HG03159 (cell line): ENCODE data around the gene ZNF70.

Source experiments
- ATAC-seq: cut with Tn5 transposase; IDR thresholded peaks from one replicate; pipeline ENCODE4 v1.9.1; 2021; ENCODE audit warnings: mild to moderate bottlenecking, moderate library complexity; ENCODE audit not compliant: unreplicated experiment

Gene ZNF70

DNA sequence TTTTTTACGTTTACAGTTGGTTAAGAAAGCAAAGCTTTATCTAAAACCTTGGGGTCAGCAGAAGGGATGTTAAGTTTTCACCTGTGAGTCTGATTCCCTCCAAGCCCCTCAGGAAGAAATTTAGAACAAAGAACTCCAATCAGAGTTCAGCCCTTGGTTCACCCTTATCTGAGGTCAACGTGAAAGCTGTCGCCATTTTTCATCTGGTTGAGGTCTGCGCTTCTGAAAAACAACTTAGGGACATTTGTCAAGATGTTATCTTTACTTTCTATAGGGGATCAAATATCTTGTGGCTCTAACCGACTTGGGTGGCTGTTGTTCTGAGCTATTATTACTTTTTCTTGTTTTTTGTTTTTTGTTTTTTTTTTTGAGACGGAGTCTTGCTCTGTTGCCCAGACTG lies 30.1 kb downstream of the ZNF70 start:
- no peak for ATAC-seq

DNA sequence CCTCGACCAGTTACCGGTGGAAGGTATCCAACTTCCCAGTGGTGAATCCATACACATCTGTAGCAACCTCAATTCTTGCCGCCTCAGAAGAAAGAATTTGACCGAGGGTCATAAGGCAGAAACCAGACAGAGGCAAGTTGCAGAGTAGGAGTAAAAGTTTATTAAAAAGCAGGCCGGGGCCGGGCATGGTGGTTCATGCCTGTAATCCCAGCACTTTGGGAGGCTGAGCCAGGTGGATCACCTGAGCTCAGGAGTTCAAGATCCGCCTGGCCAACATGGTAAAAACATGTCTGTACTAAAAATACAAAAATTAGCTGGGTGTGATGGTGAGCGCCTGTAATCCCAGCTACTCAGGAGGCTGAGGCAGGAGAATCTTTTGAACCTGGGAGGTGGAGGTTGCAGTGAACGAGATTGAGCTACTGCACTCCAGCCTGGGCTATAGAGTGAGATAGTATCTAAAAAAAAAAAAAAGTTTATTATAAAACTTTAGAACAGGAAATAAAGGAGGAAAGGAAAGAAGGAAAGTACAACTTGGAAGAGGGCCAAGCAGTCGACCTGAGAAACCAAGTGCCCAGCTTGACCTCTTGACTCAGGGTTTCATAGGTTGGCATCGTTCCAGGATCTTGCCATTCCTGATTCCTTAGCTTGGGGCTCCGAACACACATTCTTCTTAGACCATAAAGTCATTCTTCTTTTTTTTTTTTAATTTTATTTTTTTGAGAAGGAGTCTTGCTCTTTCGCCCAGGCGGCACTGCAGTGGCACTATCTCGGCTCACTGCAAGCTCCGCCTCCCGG lies 32.3 kb downstream of the ZNF70 start:
- ATAC-seq = no peak

DNA sequence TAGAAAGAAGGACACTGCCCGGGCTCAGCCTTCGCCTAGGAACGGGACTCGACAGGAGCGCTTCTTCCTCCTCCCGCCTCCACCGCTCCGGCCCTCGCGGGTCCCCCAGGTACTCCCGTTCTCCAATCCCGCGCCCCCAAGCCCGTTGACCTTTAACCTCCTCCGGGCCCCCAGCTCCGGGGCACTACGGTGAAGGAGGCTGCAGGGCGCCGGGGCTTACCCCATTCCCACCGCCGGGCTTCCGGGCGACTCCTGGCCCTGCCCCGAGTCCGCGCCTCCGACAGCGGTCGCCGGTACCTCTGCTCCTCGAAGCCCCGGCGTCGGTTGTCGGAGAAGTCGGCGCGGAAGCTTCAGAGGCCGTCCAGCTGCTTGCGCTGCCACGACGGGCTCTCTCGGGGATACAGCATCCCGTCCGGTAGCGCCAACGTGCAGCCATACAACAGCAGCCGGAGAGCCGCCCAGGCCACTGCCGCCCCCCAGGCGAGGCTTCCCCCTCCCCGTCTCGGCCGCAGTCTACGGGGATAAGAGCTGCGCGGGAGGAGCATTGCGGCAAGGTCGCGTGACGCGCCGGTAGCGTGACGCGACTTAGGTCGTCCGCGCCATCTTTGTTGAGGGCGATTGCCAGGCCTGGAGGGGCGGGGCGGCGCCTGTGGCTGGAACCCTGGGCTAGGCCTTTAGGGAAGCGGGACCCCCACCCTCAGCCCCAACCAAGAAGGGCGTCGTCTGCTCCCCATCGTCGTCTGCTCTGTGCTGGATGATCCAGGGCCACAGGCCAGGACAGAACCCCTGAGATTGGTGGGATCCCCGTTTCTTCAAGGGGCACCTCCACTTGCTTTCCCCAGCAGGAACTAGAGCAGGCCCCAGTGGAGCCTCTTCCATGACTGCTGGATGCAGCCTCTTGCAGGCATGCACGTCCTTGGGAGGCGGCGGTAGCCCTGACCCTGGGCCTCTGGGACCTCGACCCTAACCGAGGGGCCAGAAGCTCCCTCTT lies 33.8 kb downstream of the ZNF70 start:
- peak; percentile 72 for ATAC-seq

GRCh38 chr22:23715806-23716375 lies 35.0 kb downstream of the ZNF70 start:
- ATAC-seq = no peak

- ATAC-seq = no peak
Observed at GRCh38 chr22:23714596-23715578, 36.0 kb downstream of the ZNF70 start.

- ATAC-seq = no peak
Observed at GRCh38 chr22:23713696-23714595, 37.0 kb downstream of the ZNF70 start.

GRCh38 chr22:23712256-23712655 lies 38.7 kb downstream of the ZNF70 start:
- ATAC-seq = no peak

- no peak for ATAC-seq
Observed at GRCh38 chr22:23709107-23709506, 41.8 kb downstream of the ZNF70 start.

DNA sequence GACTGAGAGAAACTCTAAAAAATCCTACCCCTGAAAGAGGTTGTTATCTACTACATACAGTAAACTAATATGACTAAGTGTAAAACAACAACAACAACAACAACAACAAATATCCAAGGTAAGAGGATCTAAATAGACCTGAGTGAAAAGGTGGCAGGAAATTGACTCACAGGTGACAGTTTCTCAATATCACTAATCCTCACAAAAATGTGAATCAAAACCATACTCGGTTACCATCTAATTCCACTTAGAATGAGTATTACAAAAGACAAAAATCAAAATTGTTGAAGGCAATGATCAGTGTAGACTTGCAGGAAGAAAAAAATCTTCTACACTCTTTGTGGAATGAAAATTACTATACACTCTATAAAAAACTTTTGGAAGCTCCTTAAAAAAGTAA lies 42.6 kb downstream of the ZNF70 start:
- no peak for ATAC-seq

DNA sequence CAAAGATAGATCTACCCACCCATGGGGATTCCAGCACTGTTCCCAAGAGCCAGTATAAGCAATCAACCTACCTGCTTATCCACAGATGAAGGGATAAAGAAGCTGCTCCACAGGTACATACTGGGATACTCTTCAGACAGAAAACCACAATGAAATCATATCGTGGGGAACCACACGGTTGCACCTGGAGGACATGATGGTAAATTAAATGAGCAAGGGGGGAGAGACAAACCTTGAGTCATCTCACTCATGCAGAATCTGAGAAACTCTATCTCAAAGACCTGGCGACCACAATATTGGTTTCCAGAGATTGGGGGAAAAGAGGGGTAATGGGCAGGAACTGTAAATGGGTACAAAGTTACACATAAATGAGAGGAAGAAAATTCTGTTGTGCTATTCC lies 45.6 kb downstream of the ZNF70 start:
- no peak for ATAC-seq

DNA sequence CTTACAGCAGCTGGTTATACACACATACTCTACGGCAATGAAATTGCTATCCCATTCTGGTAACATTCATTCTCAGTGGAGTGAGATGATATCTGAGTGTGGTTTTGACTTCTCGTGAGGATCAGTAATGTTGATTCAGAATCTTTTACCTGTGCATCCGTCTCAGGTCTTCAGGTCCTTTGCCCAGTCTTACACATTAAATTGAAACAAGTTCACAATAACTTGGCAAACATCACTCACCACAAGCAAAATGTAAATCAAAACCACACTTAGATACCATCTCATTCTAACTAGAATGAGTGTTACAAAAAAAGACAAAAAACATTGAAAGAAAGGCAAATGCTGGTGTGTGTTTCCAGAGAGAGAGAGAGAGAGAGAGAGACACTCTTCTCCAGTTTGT lies 46.1 kb downstream of the ZNF70 start:
- ATAC-seq = no peak

GRCh38 chr22:23704062-23704461 lies 46.9 kb downstream of the ZNF70 start:
- no peak for ATAC-seq

DNA sequence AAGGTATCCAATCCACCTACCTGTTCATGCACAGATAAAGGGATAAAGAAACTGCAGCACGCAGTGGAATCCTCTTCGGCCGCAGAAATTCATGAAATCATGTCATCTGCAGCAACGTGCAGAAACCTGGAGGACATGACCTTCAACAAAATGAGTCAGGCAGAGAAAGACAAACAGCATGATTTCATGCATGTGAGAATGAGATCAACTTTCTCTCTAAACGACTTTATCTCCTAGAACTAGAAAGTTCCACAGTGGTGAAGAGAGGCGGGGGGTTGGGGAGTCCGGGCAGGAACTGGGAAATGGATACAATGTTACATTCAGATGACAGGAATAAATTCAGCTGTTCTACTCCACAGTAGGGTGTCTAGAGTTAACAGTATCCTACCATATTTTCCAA lies 50.2 kb downstream of the ZNF70 start:
- no peak for ATAC-seq

- no peak for ATAC-seq
Observed at GRCh38 chr22:23698673-23699235, 52.2 kb downstream of the ZNF70 start.

DNA sequence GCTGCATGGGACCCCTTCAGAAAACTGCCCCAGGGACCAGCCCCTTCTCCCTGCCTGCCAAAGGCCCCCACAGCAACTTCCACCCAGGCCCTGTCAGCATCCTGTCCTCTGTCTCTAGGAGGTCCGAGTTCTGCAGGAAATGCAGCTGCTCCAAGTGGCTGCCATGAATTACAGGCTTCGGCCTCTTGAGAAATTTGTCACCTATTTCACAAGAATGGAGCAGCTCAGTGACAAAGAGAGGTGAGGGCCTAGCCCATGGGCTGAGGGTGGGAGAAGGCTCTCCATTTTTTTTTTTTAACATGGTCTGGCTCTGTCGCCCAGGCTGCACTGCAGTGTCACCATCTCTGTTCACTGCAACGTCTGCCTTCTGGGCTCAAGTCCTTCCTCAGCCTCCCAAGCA lies 52.8 kb downstream of the ZNF70 start:
- ATAC-seq = no peak

- no peak for ATAC-seq
Observed at GRCh38 chr22:23697031-23697970, 53.6 kb downstream of the ZNF70 start.

GRCh38 chr22:23696326-23696851 lies 54.5 kb downstream of the ZNF70 start:
- no peak for ATAC-seq
